GM19438 (cell line): ENCODE data around the gene MRPL20.
"Not testable (repeated sequence)": the region's sequence is repeated elsewhere in the genome, so short reads cannot be mapped to it uniquely, and the experiment has no call there.

Experiments
- ATAC-seq: cut with Tn5 transposase; IDR thresholded peaks from one replicate; pipeline ENCODE4 v1.9.1; 2021; ENCODE audit warnings: low read depth; ENCODE audit not compliant: unreplicated experiment

Gene MRPL20

DNA sequence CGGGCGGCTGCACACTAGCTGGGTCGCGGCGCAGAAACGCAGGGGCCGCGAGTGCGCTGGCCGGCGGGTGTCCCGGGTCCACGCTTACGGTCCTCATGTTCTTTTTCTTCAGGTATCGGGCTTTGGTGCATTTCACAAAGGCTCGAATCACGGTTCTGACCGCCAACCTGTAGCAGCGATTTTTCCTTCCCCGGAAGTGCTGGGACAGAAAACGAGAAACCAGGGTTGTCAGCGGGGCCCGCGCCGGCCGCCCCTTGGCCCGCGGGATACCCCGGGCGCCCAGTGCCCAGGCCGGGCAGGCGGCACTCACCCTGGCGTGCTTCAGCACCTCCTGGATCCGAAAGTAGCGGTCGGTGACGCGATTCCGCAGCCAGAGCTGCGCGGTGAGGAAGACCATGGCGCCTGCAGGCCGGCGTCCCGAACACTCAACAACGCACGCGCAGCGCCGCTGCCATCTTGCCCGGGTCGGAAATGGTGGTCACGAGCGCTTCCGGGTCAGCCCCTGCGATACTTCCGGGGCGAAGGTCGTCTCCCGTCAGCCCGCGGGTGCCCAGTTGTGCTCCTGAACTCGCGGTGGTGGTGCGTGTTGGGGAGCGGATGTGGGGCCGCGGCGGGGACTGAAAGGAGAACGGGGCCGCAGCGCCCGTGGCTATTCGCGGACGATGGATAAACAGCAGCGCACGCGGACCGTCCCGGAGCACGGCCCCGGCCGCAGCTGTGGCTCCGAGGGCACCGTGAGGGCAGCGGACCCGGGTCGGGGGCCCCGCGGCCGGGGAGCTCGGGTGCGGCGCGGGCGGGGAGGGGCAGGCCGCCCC lies at the start of gene MRPL20:
Gene MRPL20 (minus strand): TSS at position 473 of the 815 bp plus-strand sequence. CDS start 76 bp downstream, at position 397.
- ATAC-seq = peak; percentile 82

DNA sequence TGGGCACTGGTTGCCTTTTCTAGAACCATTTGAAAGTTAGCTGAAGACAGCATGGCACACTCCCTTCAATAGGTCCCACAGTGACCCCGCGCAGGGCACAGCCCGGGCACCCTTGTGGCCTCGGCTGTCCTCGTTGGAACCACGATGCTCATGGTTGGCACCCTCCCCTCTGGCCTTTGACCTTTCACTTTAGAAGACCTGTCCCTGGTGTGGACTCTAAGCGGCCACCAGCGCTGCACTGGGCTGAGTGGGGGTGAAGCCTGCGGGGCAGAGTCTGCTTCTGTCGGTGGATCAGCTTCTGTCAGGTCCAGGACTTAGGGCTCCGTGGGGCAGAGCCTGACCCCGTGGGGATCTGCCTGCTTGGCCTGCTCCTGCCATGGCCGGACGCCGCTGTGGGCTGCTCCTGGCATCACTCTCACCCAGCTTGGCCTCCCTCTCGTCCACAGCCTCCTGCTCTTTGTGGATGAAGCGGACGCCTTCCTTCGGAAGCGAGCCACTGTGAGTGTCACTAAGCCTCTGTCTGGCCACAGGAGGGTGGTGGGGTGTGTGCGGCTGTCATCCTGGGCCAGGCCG lies 49.7 kb upstream of the MRPL20 start:
- ATAC-seq = not testable (repeated sequence)

DNA sequence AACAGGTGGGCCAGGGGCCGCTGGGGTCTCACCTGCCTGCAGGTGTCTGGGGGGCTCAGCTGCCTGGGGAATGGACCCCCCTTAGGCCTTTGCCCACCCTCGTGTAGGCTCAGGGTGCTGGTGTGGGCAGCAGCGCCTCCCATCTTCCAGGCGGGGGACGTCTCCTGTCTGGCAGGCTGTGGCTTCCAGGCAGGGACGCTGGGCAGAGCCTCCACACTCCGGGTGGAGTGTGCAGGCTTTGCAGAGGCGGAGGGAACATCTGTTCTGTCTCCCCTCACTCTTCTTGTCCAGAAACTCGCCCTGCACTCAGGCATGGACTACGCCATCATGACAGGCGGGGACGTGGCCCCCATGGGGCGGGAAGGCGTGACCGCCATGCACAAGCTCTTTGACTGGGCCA lies 48.8 kb upstream of the MRPL20 start:
- not testable (repeated sequence) for ATAC-seq

DNA sequence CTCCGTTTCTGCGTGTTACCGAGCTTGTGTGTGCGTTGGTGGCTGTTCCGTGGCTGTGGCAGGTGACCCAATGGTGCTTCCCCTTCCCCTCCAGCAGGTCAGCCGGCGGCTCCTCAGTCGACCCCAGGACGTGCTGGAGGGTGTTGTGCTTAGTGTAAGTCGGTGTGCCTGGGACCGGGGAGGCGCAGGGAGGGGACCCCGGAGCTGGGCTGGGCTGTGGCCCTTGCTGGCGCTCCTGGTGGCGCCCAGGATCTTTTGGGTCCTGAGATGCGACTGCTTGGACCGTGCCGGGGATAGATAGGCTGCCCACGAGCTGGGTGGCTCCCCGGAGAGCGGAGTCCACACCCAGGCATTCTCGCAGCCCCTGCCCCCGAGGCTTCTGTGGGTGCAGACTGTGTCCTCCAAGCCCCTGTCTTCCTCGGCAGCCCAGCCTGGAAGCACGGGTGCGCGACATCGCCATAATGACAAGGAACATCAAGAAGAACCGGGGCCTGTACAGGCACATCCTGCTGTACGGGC lies 48.3 kb upstream of the MRPL20 start:
- ATAC-seq = no peak

GRCh38 chr1:1454286-1455056 lies 47.4 kb upstream of the MRPL20 start:
- not testable (repeated sequence) for ATAC-seq

DNA sequence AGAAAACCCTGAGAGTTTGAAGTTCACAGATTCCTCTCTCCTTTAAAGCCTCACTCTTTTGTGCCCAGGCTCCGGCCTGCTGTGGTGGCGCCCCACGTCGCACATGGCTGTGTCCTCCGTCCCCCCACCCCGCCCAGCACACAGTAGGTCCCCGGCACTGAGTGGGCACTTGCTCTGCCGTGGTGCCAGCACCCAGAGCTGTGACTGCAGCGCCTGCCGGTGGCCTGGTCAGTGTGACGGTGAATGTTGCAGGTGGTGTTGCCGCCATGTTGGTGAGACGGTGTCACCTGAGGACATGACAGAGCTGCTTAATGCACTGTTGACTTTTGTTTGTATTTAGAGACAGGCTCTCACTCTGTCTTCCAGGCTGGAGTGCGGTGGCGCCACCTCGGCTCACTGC lies 45.8 kb upstream of the MRPL20 start:
- ATAC-seq = no peak

GRCh38 chr1:1452365-1452739 lies 45.3 kb upstream of the MRPL20 start:
- not testable (repeated sequence) for ATAC-seq

- ATAC-seq = no peak
Measured at GRCh38 chr1:1451696-1452364, 44.7 kb upstream of the MRPL20 start.

GRCh38 chr1:1450616-1451015 lies 43.5 kb upstream of the MRPL20 start:
- ATAC-seq = not testable (repeated sequence)

DNA sequence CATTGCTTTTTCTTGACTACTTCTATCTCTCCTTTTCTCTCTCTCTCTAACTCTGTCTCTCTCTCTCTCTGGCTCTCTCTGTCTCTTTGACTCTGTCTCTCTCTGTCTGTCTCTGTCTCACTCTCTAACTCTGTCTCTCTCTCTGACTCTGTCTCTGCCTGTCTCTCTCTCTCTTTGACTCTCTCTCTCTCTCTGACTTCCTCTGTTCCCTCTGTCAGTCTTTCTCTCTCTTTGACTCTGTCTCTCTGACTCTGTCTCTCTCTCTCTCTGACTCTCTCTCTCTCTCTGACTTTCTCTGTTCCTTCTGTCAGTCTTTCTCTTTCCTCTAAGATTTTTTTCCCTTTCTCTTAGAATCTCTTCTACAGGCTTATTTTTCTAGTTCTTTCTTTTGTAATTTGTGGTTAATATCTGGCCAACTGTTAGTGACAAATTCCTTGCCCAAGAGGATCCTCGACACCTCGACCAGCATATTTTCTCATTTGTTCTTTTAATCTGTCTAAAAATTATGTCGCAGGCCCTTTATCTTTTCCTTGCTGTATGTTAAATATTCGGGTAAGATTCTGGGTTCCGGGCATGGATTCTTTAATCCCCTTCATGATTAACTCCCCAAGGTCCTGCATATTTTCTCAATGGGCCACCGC lies 42.1 kb upstream of the MRPL20 start, which contains the start of gene ATAD3C:
Gene ATAD3C (plus strand): TSS at position 591 of the 641 bp plus-strand sequence. CDS start 995 bp downstream, outside the sequence.
- ATAC-seq = no peak

DNA sequence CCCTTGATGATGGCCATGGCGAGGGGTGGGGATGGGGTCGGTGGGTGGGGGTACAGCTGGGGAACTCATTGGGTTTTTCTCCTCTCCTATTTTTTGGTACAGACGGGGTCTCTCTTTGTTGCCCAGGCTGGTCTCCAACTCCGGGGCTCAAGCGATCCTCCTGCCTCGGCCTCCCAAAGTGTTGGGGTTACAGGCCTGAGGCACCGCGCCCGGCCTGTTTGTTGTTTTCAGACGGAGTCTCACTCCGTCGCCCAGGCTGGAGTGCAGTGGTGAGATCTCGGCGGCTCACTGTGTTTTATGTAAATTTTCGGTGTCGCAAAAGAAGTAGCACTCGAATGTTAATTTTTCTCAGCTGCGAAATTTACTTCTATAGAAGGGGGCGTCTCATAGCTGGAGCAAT lies 39.5 kb upstream of the MRPL20 start:
- not testable (repeated sequence) for ATAC-seq

DNA sequence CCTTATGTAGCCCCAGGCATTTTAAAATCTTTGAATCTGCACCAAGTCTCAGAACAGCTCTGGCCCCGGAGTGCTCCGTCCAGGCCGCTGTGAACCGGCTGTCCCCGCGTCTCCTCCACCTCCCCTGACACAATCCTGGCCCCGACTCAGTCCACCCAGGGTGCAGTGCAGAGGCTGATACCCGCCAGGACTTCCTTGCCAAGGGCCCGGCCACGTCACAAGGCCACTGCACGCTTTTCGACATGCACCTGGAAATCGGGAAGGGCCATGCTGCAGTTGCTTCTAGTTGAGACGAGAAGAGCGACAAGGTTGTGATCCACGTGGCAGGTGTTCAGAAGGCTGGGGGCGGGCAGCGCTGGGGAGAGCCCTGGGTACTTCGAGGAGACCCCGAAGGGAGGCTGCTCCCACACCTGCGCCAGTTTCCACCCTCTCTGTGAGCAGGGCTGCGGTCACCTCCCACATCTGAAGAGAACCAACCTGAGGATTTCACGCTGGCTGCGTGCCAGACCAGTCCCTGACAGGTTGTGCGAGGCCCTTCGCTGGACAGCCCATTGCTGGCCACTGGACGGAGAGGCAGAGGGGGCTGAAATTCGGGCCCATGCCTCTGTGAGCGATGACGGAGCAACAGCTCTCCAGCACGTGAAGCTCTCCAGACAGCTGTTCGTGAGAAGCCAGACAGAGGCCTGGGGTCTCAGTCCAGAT lies 35.1 kb upstream of the MRPL20 start:
- ATAC-seq = no peak

DNA sequence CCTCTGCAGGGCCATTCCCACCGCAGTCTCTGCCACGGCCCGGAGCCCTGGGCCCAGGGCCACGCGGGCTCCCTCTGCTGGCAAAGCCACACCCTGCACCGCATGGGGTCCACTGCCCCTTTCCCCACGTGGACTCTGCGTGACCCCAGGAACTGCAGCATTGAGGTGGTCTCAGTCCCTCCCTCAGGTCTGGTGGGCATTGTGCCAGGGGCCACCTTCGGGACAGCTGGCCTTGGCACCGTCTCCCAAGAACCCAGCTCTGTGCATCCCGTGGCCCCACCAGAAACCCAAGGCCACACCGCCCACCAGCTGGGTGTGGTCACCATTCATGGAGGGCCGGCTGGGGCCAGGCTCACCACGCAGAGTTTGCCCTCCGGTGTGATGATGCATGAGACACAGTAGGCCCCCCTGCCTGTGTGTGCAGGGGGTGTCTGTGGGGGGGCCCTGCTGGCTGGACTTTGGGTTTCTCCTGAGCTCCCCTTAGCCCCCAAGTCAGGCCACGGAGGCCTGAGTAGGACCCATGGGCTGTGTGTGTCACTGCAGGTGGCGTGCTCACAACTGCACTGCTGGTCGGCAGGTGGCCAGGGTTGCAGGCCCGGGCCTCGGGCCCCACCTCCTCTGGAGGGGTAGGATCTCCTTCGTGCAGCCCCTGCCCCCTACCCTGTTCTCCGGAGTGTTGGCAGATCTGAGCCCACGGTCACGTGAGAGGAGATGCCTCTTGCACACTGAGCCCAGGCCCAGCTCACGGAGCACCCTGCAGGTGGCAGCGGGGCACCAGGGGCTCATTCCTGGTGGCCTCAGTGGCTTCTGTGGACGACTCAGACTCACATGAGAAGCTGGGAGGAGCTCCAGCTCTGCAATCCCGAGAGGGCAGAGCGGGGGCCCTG lies 34.2 kb upstream of the MRPL20 start:
- no peak for ATAC-seq

GRCh38 chr1:1440262-1441001 lies 33.3 kb upstream of the MRPL20 start:
- ATAC-seq = no peak

DNA sequence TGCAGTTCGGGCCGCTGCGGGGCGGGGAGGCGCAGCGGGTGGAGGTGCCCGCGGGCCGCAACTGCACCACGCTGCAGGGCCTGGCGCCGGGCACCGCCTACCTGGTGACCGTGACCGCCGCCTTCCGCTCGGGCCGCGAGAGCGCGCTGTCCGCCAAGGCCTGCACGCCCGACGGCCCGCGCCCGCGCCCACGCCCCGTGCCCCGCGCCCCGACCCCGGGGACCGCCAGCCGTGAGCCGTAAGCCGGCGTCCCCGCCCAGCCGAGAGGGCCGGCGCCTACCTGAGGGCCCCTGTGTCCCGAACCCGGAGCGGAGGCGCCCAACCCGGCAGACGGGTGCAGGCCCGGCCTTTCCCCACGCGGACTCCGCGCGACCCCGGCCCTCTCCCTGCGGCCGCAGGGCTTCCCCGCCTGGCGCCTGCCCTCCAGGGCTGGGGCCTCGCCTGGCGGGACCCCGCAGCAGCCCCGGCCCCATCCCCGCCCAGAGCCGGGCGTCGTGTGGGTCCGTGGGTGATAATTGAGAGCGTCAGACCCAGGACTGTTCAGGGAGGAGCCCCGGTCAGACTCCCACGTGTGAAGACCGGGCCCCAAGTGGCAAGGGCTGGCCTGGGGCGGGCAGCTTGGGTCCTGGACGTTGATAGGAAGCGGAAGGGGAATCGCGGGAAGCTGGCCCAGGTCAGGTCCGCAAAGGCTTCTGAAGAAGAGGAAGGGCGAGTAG lies 32.6 kb upstream of the MRPL20 start:
- no peak for ATAC-seq

DNA sequence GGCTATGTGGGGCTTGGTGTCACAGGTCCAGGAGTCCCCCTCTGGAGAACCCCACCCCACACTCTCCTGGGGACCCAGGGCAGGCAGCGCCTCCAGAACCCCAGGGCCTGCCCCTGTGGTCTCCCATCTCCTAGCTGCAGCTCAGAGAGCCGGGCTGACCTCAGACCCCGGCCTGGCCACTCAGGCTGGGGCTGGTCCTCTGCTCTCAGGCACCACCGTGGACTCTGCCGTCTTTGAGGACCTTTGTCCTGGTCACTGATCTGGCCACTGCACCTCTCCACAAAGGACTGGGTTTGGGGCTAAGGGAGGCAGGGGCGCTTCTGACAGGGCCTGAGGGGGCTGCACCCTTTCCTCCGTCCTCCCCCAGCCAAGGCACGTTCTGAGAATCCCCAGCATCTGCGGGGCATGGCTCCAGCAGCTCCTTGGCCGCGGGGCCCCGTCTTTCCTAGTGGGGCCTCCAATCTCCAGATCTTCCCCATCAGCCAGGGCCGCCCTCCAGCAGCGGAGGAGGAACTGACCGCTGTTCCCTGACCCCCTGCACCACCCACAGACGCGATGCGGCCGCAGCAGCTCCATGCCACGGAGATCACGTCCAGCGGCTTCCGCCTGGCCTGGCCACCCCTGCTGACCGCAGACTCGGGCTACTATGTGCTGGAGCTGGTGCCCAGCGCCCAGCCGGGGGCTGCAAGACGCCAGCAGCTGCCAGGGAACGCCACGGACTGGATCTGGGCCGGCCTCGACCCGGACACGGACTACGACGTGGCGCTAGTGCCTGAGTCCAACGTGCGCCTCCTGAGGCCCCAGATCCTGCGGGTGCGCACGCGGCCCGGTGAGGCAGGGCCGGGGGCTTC lies 31.7 kb upstream of the MRPL20 start:
- no peak for ATAC-seq
